HG02642 (cell line): ENCODE data around the gene SPACA7.
"Not testable (repeated sequence)": the region's sequence is repeated elsewhere in the genome, so short reads cannot be mapped to it uniquely, and the experiment has no call there.

Experiments
- ATAC-seq: cut with Tn5 transposase; IDR thresholded peaks from one replicate; pipeline ENCODE4 v1.9.1; 2021; ENCODE audit warnings: mild to moderate bottlenecking; ENCODE audit not compliant: unreplicated experiment, poor library complexity

The SPACA7 gene

GRCh38 chr13:112398347-112398746 lies 22.2 kb downstream of the SPACA7 start:
- ATAC-seq, result not testable (repeated sequence)

- not testable (repeated sequence) for ATAC-seq
Observed at GRCh38 chr13:112409828-112410227, 33.7 kb downstream of the SPACA7 start.

GRCh38 chr13:112416647-112417046 lies 40.5 kb downstream of the SPACA7 start:
- no peak for ATAC-seq

GRCh38 chr13:112417079-112417478 lies 40.9 kb downstream of the SPACA7 start:
- ATAC-seq, result no peak

GRCh38 chr13:112424098-112424497 lies 47.9 kb downstream of the SPACA7 start:
- ATAC-seq, result no peak

- ATAC-seq, result no peak
Observed at GRCh38 chr13:112428704-112429103, 52.5 kb downstream of the SPACA7 start.

- no peak for ATAC-seq
Observed at GRCh38 chr13:112431734-112432133, 55.6 kb downstream of the SPACA7 start.

GRCh38 chr13:112432734-112433133 lies 56.6 kb downstream of the SPACA7 start:
- ATAC-seq, result not testable (repeated sequence)

GRCh38 chr13:112433517-112433916 lies 57.4 kb downstream of the SPACA7 start:
- ATAC-seq, result not testable (repeated sequence)

GRCh38 chr13:112434032-112434431 lies 57.9 kb downstream of the SPACA7 start:
- ATAC-seq, result no peak

- no peak for ATAC-seq
Observed at GRCh38 chr13:112434937-112435523, 58.9 kb downstream of the SPACA7 start.

- ATAC-seq, result no peak
Observed at GRCh38 chr13:112435973-112436372, 59.8 kb downstream of the SPACA7 start.

- ATAC-seq, result no peak
Observed at GRCh38 chr13:112438094-112438493, 61.9 kb downstream of the SPACA7 start.

GRCh38 chr13:112438515-112438914 lies 62.4 kb downstream of the SPACA7 start:
- no peak for ATAC-seq

GRCh38 chr13:112441226-112441625 lies 65.1 kb downstream of the SPACA7 start:
- no peak for ATAC-seq

GRCh38 chr13:112441779-112442310 lies 65.7 kb downstream of the SPACA7 start:
- ATAC-seq, result no peak

GRCh38 chr13:112442483-112443090 lies 66.4 kb downstream of the SPACA7 start:
- ATAC-seq, result no peak

GRCh38 chr13:112443191-112443994 lies 67.2 kb downstream of the SPACA7 start:
- no peak for ATAC-seq

- ATAC-seq, result no peak
Observed at GRCh38 chr13:112443995-112444311, 67.8 kb downstream of the SPACA7 start.

- no peak for ATAC-seq
Observed at GRCh38 chr13:112444416-112445399, 68.6 kb downstream of the SPACA7 start.
